Stimulated activated naive CD8-positive, alpha-beta T cell treated with anti-CD3 and anti-CD28 coated beads, Interleukin-15, amount 100 ng/mL, for 72 hours (primary cell): ENCODE measurements around the gene PTTG2.

Experiments
- ATAC-seq: fragments of 150-1000 bp; cut with Tn5 transposase; 2 replicates; pipeline ENCODE4 v1.10.0; 2021; ENCODE audit warnings: mild to moderate bottlenecking, moderate library complexity
- DNase-seq, 2 donors: peaks; one replicate each; pipeline ENCODE4 v3.0.0; 2021 to 2022
- H3K27ac Mint-ChIP-seq, 2 donors: one replicate each; pipeline ENCODE4 v1.8.0; 2022; ENCODE audit warnings: mild to moderate bottlenecking in 2 of 2, mixed read lengths in 2 of 2, moderate library complexity in 2 of 2
- H3K27me3 Mint-ChIP-seq: one replicate; pipeline ENCODE4 v1.8.0; 2022; ENCODE audit warnings: mixed read lengths
- H3K4me1 Mint-ChIP-seq: one replicate; pipeline ENCODE4 v1.8.0; 2022; ENCODE audit warnings: mild to moderate bottlenecking, mixed read lengths
- H3K4me3 Mint-ChIP-seq, 2 donors: one replicate each; pipeline ENCODE4 v1.8.0; 2022; ENCODE audit warnings: mild to moderate bottlenecking in 2 of 2, mixed read lengths in 2 of 2, moderate library complexity in 1 of 2
- H3K9me3 Mint-ChIP-seq, 2 donors: one replicate each; pipeline ENCODE4 v1.8.0; 2022; ENCODE audit warnings: mixed read lengths in 2 of 2

PTTG2 gene

GRCh38 chr4:37991623-37992410 is 31.6 kb downstream of the PTTG2 start:
- Mint-ChIP-seq H3K27me3 (no peaks in the 10 kb centered on the region), H3K9me3 (no peaks in the 10 kb centered on the region), H3K4me1 (peaks cover 30% of the 10 kb centered on the region), H3K4me3 (no peak overlapping the region), H3K27ac (peak overlapping the region in 1 of 2 donors; percentile 1)
- ATAC-seq (no peak), DNase-seq (no peak)

GRCh38 chr4:37993806-37994205 is 33.6 kb downstream of the PTTG2 start:
- Mint-ChIP-seq H3K4me1 (peaks cover 37% of the 10 kb centered on the region), H3K27me3 (no peaks in the 10 kb centered on the region), H3K27ac (no peak overlapping the region), H3K4me3 (no peak overlapping the region), H3K9me3 (no peaks in the 10 kb centered on the region)
- ATAC-seq (no peak), DNase-seq (no peak)

- ATAC-seq, result no peak
- Mint-ChIP-seq H3K9me3 (no peaks in the 10 kb centered on the region), H3K27me3 (no peaks in the 10 kb centered on the region), H3K4me1 (peaks cover 42% of the 10 kb centered on the region), H3K27ac (peak overlapping the region in 1 of 2 donors; percentile 31), H3K4me3 (peak overlapping the region in 1 of 2 donors; percentile 24)
- DNase-seq, result no peak
Observed at GRCh38 chr4:37994569-37994968, 34.4 kb downstream of the PTTG2 start.

- Mint-ChIP-seq H3K4me1 (peaks cover 43% of the 10 kb centered on the region), H3K4me3 (no peak overlapping the region), H3K27me3 (no peaks in the 10 kb centered on the region), H3K27ac (peak overlapping the region in 1 of 2 donors; percentile 40), H3K9me3 (no peaks in the 10 kb centered on the region)
- ATAC-seq, result no peak
- no peak for DNase-seq
Observed at GRCh38 chr4:37995299-37995821, 35.2 kb downstream of the PTTG2 start.

- H3K4me3 Mint-ChIP-seq, result no peak overlapping the region
- H3K4me1 Mint-ChIP-seq, result peaks cover 43% of the 10 kb centered on the region
- no peak for ATAC-seq
- H3K27ac Mint-ChIP-seq, result no peak overlapping the region
- no peaks in the 10 kb centered on the region for H3K9me3 Mint-ChIP-seq
- H3K27me3 Mint-ChIP-seq, result no peaks in the 10 kb centered on the region
- no peak for DNase-seq
Observed at GRCh38 chr4:37995981-37996775, 36.0 kb downstream of the PTTG2 start.

- no peaks in the 10 kb centered on the region for H3K9me3 Mint-ChIP-seq
Observed at GRCh38 chr4:37998226-37998625, 38.0 kb downstream of the PTTG2 start.

GRCh38 chr4:37999000-37999716 is 39.0 kb downstream of the PTTG2 start:
- peak overlapping the region; percentile 5 to 56 for H3K4me3 Mint-ChIP-seq

More at GRCh38 chr4:37998226-37998625, 38.0 kb downstream of the PTTG2 start:
- no peaks in the 10 kb centered on the region for H3K27me3 Mint-ChIP-seq
- no peak for ATAC-seq
- H3K27ac Mint-ChIP-seq, result peak overlapping the region in 1 of 2 donors; percentile 38
- peaks cover 54% of the 10 kb centered on the region for H3K4me1 Mint-ChIP-seq
- no peak overlapping the region for H3K4me3 Mint-ChIP-seq
- DNase-seq, result no peak

GRCh38 chr4:37999965-38000364 is 39.8 kb downstream of the PTTG2 start:
- Mint-ChIP-seq H3K27ac (no peak overlapping the region), H3K9me3 (no peaks in the 10 kb centered on the region)

More at GRCh38 chr4:37999000-37999716, 39.0 kb downstream of the PTTG2 start:
- H3K9me3 Mint-ChIP-seq, result no peaks in the 10 kb centered on the region
- no peaks in the 10 kb centered on the region for H3K27me3 Mint-ChIP-seq
- peaks cover 56% of the 10 kb centered on the region for H3K4me1 Mint-ChIP-seq
- peak overlapping the region in 1 of 2 donors; percentile 55 for H3K27ac Mint-ChIP-seq
- ATAC-seq (peak; percentile 78), DNase-seq (no peak)

GRCh38 chr4:38001927-38002326 is 41.7 kb downstream of the PTTG2 start:
- Mint-ChIP-seq H3K27ac (no peak overlapping the region), H3K9me3 (no peaks in the 10 kb centered on the region), H3K27me3 (no peaks in the 10 kb centered on the region), H3K4me3 (no peak overlapping the region), H3K4me1 (peaks cover 58% of the 10 kb centered on the region)
- ATAC-seq (no peak), DNase-seq (no peak)

More at GRCh38 chr4:37999965-38000364, 39.8 kb downstream of the PTTG2 start:
- DNase-seq (no peak), ATAC-seq (no peak)
- peaks cover 56% of the 10 kb centered on the region for H3K4me1 Mint-ChIP-seq
- H3K4me3 Mint-ChIP-seq, result no peak overlapping the region
- no peaks in the 10 kb centered on the region for H3K27me3 Mint-ChIP-seq

GRCh38 chr4:38002451-38003071 is 42.4 kb downstream of the PTTG2 start:
- peaks cover 58% of the 10 kb centered on the region for H3K4me1 Mint-ChIP-seq
- ATAC-seq (peak; percentile 10), DNase-seq (no peak)
- H3K27me3 Mint-ChIP-seq, result no peaks in the 10 kb centered on the region
- H3K9me3 Mint-ChIP-seq, result no peaks in the 10 kb centered on the region
- no peak overlapping the region for H3K27ac Mint-ChIP-seq
- H3K4me3 Mint-ChIP-seq, result no peak overlapping the region

- Mint-ChIP-seq H3K4me1 (peaks cover 54% of the 10 kb centered on the region), H3K4me3 (no peak overlapping the region)
Observed at GRCh38 chr4:38003102-38003501, 42.9 kb downstream of the PTTG2 start.

GRCh38 chr4:38003628-38004027 is 43.4 kb downstream of the PTTG2 start:
- Mint-ChIP-seq H3K27me3 (no peaks in the 10 kb centered on the region), H3K4me3 (no peak overlapping the region), H3K4me1 (peaks cover 49% of the 10 kb centered on the region), H3K27ac (no peak overlapping the region), H3K9me3 (no peaks in the 10 kb centered on the region)
- DNase-seq (no peak), ATAC-seq (no peak)

More at GRCh38 chr4:38003102-38003501, 42.9 kb downstream of the PTTG2 start:
- Mint-ChIP-seq H3K27me3 (no peaks in the 10 kb centered on the region), H3K9me3 (no peaks in the 10 kb centered on the region), H3K27ac (peak overlapping the region in 1 of 2 donors; percentile 18)
- ATAC-seq (peak; percentile 60), DNase-seq (no peak)

- DNase-seq (no peak), ATAC-seq (no peak)
- H3K4me1 Mint-ChIP-seq, result peaks cover 45% of the 10 kb centered on the region
- no peaks in the 10 kb centered on the region for H3K9me3 Mint-ChIP-seq
- H3K4me3 Mint-ChIP-seq, result no peak overlapping the region
- H3K27ac Mint-ChIP-seq, result no peak overlapping the region
- no peaks in the 10 kb centered on the region for H3K27me3 Mint-ChIP-seq
Observed at GRCh38 chr4:38004062-38004461, 43.9 kb downstream of the PTTG2 start.

- DNase-seq (no peak), ATAC-seq (no peak)
- Mint-ChIP-seq H3K9me3 (no peaks in the 10 kb centered on the region), H3K4me1 (peaks cover 38% of the 10 kb centered on the region), H3K27ac (peak overlapping the region in 1 of 2 donors; percentile 55), H3K4me3 (no peak overlapping the region), H3K27me3 (no peaks in the 10 kb centered on the region)
Observed at GRCh38 chr4:38004887-38005286, 44.7 kb downstream of the PTTG2 start.

- no peaks in the 10 kb centered on the region for H3K9me3 Mint-ChIP-seq
- DNase-seq (no peak), ATAC-seq (no peak)
- no peak overlapping the region for H3K4me3 Mint-ChIP-seq
- no peaks in the 10 kb centered on the region for H3K27me3 Mint-ChIP-seq
- H3K4me1 Mint-ChIP-seq, result peaks cover 38% of the 10 kb centered on the region
- no peak overlapping the region for H3K27ac Mint-ChIP-seq
Observed at GRCh38 chr4:38005637-38006036, 45.4 kb downstream of the PTTG2 start.
